NCI-H2227 (cell line): Measurements from ENCODE around the gene AVL9.
"Not testable (repeated sequence)": the region's sequence is repeated elsewhere in the genome, so short reads cannot be mapped to it uniquely, and the experiment has no call there.

Experiments used
- DNase-seq: peaks from one replicate; lab custom pipeline; 2025; ENCODE audit not compliant: unreplicated experiment; lab: John Stamatoyannopoulos, UW

AVL9 gene

DNA sequence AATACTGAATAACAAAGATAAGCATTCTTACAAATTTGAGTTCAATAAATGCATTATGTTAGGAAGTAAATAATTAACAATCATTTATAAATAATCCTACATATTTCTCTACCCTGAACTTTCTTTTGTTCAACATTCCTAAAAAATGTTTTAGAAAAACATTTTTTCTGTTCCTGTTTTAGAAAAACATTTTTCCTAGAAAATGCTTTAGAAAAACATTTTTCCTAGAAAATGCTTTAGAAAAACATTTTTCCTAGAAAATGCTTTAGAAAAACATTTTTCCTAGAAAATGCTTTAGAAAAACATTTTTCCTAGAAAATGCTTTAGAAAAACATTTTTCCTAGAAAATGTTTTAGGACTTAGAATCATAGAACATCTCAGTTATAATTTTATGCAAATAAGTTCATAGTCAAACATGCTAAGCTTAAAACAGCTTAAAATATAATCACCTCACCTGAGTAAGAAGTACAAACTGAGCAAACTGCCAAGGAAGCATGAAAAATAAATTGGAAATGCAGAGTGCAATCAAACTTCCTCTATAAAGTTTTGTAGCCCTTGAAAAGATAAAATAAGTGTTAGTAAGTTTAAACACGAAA lies 139.6 kb downstream of the AVL9 start:
- DNase-seq, result not testable (repeated sequence)

DNA sequence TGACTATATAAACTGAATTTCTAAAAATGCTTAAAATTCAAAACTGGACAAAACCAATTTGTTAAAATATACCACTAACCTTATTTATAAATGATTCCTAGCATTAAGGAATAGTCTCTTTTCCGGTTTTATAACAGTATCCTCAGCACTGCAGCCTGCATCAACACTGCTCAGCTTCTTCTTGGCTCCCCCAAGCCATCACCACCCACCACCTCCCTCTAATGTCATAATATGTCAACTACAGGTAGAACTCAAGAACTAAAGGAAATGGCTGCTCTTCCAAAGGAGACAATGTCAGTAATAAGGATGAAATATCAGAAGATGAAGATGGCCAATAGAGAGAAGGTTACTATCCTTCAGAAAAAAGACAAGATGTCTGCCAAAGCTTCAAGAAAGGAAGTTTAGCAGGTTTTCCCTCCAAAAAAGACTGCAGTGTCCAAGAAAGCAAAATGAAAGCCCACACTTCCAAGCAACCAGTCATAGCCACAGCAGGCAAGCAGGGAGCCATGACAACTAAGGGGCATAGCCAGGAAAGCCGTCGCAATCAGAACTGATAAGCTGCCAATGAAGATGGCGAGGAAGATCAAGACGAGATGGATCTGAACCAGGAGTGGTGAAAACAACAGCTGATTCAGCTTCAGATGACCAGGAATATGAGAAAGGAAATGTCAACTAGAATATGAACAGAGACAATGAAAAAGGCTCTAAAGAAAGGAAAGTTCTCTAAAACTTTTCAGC lies 141.6 kb downstream of the AVL9 start:
- DNase-seq, result not testable (repeated sequence)

DNA sequence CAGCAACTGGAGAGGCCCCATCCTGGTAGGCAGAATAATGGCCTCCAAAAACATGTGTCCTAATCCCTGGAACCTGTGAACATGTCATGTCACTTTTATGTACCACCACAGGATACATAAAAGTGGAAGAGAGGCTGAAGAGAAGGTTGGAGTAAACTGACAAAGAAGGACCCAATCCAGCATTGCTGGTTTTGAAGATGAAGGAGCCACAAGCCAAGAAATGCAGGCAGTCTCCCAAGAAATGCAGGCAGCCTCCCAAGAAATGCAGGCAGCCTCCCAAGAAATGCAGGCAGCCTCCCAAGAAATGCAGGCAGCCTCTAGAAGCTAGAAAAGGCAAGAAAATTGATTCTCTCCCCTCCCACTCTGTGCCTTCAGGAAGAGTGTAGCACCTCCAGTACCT lies 142.3 kb downstream of the AVL9 start:
- DNase-seq, result not testable (repeated sequence)
